Activated T-cell treated with anti-CD3 and anti-CD28 coated beads, Interleukin-2, amount 50 U/mL, for 4 hours (primary cell): ENCODE data around the gene LPAR3. TPM values are rescaled to one million over a fixed set of nuclear protein-coding genes. Genes with fewer than 3 reads are reported as not detected.
A peak's percentile ranks its signal among the peaks of the same experiment; 100 is the strongest.

Experiments
- ATAC-seq, 2 donors: fragments of 200-7000 bp; cut with Tn5 transposase; one replicate each; pipeline ENCODE4 v1.10.0; 2021
- DNase-seq: peaks from one replicate; pipeline ENCODE4 v3.0.0-alpha.2; 2020
- H3K27me3 Mint-ChIP-seq: one replicate; pipeline ENCODE4 v1.8.0; 2021; ENCODE audit warnings: low read depth, mixed read lengths
- H3K36me3 Mint-ChIP-seq: one replicate; pipeline ENCODE4 v1.8.0; 2022; ENCODE audit warnings: mixed read lengths; ENCODE audit not compliant: insufficient read depth
- H3K4me1 Mint-ChIP-seq: one replicate; pipeline ENCODE4 v1.8.0; 2021; ENCODE audit warnings: low read depth, mixed read lengths
- H3K4me3 Mint-ChIP-seq: one replicate; pipeline ENCODE4 v1.8.0; 2021; ENCODE audit warnings: mild to moderate bottlenecking, moderate library complexity, mixed read lengths
- H3K9me3 Mint-ChIP-seq: one replicate; pipeline ENCODE4 v1.8.0; 2021; ENCODE audit warnings: mixed read lengths
- total RNA-seq, 3 donors: library from RNA; stranded (reverse); gene quantifications; one replicate each; pipeline ENCODE4 v1.2.1, GENCODE V29; 2021

The LPAR3 gene
- total RNA-seq, 3 donors from 2014 or later, result 0.18 to 0.95 (median 0.71) TPM

DNA sequence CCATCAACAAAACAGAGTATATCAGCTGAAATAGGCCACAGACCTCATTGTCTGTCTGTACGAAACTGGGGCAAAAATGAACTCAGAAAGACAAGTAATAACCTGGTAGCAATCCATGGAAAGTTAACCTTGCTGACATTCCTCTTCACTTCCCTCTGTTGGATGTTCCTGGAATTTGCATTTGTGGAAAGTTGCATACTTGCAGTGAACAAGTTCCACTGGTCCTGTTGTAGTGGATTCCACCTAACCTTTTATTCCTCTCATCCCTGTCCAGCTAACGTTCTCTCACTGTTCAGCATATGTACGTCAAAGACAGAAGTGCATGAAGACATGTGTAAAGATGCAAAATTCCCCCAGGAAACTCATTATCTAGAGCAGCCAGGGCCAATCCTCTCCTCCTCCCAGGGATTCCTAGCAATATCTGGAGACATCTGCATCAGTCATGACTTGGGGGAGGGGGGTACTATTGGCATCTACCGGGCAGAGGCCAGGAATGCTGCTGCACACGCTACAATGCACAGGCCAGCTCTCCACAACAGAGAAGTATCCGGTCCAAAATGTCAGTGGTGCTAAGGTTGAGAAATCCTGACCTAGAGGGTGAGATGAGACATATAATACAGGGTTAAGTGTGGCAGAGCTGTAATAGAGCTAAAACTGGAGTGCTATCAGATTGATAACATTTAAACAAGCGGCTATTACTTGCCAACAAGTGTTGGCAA, 8.2 kb downstream of the LPAR3 start:
- DNase-seq, result no peak
- no peak for ATAC-seq
- Mint-ChIP-seq H3K9me3 (peaks cover 8% of the 10 kb centered on the region), H3K4me1 (peaks cover 7% of the 10 kb centered on the region), H3K4me3 (no peak overlapping the region), H3K36me3 (peaks cover 1% of the 10 kb centered on the region), H3K27me3 (peaks cover 4% of the 10 kb centered on the region)

DNA sequence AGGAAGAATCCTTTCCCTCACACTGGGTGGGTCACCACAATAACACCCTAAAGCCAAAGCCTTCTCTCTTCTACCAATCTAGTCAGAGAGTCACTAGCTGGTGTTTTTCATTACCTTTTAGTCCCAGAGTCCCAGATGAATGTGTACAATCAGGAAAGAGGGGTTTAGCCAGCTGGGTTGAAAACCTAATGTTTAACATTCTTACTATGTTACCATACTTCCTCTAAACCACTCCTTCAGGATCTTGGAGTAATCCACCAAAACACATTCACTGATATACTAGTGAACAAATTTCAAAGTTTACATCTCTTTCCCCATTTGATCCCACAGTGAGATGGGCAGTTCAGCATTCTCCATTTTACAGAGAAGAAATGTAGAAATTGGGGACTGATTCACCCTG, 9.7 kb downstream of the LPAR3 start:
- H3K9me3 Mint-ChIP-seq, result peaks cover 8% of the 10 kb centered on the region
- H3K27me3 Mint-ChIP-seq, result peaks cover 7% of the 10 kb centered on the region
- no peak overlapping the region for H3K4me3 Mint-ChIP-seq
- no peak for ATAC-seq
- no peaks in the 10 kb centered on the region for H3K4me1 Mint-ChIP-seq
- no peak for DNase-seq
- peaks cover 1% of the 10 kb centered on the region for H3K36me3 Mint-ChIP-seq

DNA sequence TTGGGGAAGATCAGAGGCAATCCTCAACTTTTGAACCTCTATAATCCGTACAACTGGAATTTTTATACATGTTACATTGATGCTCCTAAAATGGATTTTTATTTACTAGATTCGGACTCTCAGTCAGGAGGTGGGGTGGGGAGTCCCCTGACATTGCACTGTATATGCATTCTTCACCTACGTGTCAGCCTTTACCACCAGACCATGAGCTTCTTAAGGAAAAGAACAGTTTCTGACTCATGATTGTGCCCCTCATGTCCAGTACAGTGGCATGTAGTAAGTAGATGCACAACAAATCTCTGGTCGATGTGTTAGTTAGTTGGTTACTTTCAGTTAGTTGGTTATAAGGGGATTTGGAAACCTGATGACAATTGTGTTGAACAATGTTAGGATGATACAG, 15.4 kb downstream of the LPAR3 start:
- Mint-ChIP-seq H3K4me3 (no peak overlapping the region), H3K4me1 (peaks cover 6% of the 10 kb centered on the region), H3K27me3 (peaks cover 9% of the 10 kb centered on the region), H3K9me3 (peaks cover 8% of the 10 kb centered on the region), H3K36me3 (peaks cover 1% of the 10 kb centered on the region)
- ATAC-seq (no peak), DNase-seq (no peak)

DNA sequence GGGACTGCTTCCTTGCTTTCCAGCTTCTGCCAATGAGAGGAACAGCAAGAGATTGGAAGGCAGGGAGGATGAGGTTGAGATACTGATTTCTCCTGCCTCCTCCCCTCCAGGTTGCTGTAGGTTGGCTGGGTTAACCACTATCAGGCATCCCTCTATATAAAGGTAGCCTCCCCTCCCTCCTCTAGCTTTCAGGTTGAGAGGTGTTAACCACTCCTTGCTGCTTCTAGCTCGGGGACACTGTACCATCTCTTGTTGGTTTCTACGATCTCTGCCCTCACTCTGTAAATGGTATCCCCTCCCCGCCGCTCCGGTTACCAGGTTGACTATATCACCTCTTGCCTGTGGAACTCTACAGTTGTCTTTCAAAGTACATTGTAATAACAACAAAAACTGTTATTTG, 16.7 kb downstream of the LPAR3 start:
- Mint-ChIP-seq H3K4me3 (no peak overlapping the region), H3K36me3 (no peaks in the 10 kb centered on the region), H3K9me3 (peaks cover under 1% of the 10 kb centered on the region), H3K4me1 (peaks cover 6% of the 10 kb centered on the region), H3K27me3 (peaks cover 9% of the 10 kb centered on the region)
- DNase-seq (no peak), ATAC-seq (peak in 1 of 2 donors; percentile 83)

DNA sequence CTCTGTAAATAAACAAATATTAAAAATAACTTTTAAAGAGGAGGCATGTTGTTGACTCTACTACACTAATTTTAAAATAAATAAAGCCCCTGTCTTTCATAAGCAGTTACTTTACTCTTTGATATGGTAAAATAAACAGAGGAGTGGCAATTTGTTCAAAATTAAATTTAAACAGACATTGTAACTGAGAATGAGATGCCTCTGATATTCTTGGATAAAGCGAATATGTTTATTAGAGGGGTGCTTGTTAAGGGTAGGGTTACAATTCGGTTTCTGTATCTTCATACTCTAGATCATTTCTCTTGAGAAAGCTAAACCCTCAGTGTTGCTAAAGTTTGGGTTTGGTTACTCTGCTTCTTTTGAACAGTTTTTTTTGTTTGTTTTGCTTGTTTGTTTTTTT, 19.6 kb downstream of the LPAR3 start:
- no peak for DNase-seq
- no peak for ATAC-seq
- no peaks in the 10 kb centered on the region for H3K9me3 Mint-ChIP-seq
- H3K27me3 Mint-ChIP-seq, result peaks cover 5% of the 10 kb centered on the region
- H3K36me3 Mint-ChIP-seq, result no peaks in the 10 kb centered on the region
- no peak overlapping the region for H3K4me3 Mint-ChIP-seq
- peaks cover 9% of the 10 kb centered on the region for H3K4me1 Mint-ChIP-seq

DNA sequence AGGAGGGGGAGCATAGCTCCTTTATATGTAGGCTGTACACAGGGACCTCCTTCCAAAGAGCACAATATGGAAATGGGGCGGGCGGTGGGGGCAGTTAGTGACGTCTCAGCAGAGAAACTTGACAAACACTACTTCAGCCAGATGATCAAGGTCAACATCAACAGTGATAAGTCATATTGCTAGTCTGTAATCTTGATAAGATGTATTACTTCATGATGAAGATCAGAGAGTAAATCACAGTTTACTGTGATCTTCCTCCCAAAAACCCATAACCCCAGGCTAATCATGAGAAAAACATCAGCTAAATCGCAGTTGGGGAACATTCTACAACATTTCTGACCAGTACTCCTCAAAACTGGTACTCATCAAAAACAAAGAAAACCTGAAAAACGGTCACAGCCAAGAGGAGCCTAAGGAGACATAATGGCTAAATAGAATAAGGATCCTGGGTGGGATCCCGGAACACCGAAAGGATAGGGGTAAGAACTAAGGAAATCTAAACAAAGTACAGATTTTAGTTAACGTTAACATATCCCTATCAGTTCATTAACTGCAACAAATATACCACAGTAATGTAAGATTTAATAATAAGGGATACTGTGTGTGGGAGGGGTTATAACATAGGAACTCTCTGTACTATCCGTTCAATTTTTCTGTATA, 20.2 kb downstream of the LPAR3 start:
- DNase-seq (no peak), ATAC-seq (no peak)
- Mint-ChIP-seq H3K4me1 (peaks cover 9% of the 10 kb centered on the region), H3K27me3 (peaks cover 2% of the 10 kb centered on the region), H3K9me3 (no peaks in the 10 kb centered on the region), H3K36me3 (no peaks in the 10 kb centered on the region), H3K4me3 (no peak overlapping the region)

DNA sequence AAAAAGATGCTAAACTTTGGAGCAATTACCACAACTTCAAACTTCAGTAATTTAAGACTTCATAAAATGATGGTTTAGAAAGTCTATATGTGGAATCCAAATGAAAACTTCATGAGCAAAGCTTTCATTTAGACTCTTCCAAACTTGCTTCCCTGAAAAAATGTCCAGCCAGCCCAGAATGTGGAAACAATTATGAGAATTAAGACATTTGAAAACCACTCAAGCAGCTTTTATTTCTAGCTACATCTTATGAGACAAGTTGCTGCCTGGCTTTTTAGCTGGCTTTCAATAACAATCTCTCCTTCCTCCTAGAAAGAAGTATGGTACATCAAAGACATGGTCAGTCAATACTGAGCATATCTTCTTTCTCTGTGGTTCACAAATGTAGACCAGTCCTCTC, 21.8 kb downstream of the LPAR3 start:
- Mint-ChIP-seq H3K9me3 (no peaks in the 10 kb centered on the region), H3K4me1 (peaks cover 5% of the 10 kb centered on the region), H3K36me3 (no peaks in the 10 kb centered on the region), H3K4me3 (no peak overlapping the region), H3K27me3 (peaks cover 2% of the 10 kb centered on the region)
- DNase-seq (no peak), ATAC-seq (no peak)

DNA sequence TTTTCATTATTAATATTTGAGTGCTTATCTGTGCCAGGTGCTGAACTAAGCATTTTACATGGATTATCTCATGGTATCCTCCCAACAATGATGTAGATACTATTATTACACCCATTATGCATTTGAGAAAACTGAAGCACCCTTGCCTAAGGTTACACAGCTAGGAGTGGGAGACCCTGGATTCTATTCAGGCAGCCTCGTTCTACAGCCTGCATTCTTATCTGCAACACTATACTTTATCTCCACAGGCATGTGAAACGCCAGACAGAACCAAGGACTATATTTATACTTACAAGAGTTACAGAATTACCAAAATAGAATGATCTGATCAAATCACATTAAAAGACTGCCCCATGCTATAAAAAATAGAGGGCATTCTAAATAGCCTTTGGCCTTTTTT, 22.4 kb downstream of the LPAR3 start:
- DNase-seq, result no peak
- no peak for ATAC-seq
- Mint-ChIP-seq H3K27me3 (peaks cover 2% of the 10 kb centered on the region), H3K4me1 (peaks cover 4% of the 10 kb centered on the region), H3K36me3 (no peaks in the 10 kb centered on the region), H3K9me3 (no peaks in the 10 kb centered on the region), H3K4me3 (no peak overlapping the region)

DNA sequence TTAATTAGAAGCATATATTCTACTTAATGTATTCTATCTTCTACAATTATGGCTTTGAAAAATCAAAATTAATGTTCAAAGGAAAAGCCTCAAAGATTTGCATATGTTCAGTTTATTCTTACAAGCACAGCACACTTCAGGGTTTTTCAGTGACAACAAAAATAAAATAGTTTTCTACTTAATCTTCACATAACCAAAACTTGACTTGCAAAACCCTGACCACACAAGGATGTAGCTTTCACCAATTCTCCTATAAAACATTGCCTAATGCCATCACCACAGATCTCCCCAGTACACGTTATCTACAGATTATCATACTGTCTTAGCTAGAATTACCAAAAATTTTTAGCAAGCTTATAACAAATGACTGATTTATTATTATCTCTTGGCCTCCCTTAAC, 23.3 kb downstream of the LPAR3 start:
- Mint-ChIP-seq H3K9me3 (no peaks in the 10 kb centered on the region), H3K4me1 (peaks cover 8% of the 10 kb centered on the region)
- no peak for ATAC-seq

DNA sequence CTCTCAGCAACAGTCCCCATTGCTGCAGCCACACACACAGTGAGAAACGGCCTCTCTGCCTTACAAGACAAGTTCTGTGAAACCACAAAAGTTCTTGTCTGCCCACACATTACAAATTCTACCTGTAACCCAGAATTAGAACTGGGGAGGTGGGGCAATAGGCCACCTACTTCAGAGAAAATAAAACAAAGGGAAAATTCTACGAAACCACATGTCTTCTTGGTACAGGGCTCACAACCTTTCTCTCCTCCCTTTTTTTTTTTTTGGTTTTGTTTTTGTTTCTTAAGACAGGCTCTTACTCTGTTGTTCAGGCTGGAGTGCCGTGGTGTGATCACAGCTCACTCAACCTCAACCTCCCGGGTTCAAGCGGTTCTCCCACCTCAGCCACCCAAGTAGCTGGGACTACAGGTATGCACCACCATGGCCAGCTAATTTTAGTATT, 30.2 kb downstream of the LPAR3 start:
- DNase-seq (peak; percentile 45), ATAC-seq (peak; percentile 91 to 95)
- Mint-ChIP-seq H3K36me3 (peaks cover 3% of the 10 kb centered on the region), H3K4me1 (peaks cover 51% of the 10 kb centered on the region), H3K4me3 (peak overlapping the region; percentile 61), H3K9me3 (no peaks in the 10 kb centered on the region), H3K27me3 (no peaks in the 10 kb centered on the region)

More for the DNA sequence above, 23.3 kb downstream of the LPAR3 start:
- H3K36me3 Mint-ChIP-seq, result peaks cover 2% of the 10 kb centered on the region
- H3K27me3 Mint-ChIP-seq, result peaks cover 2% of the 10 kb centered on the region
- no peak overlapping the region for H3K4me3 Mint-ChIP-seq
- DNase-seq, result no peak

DNA sequence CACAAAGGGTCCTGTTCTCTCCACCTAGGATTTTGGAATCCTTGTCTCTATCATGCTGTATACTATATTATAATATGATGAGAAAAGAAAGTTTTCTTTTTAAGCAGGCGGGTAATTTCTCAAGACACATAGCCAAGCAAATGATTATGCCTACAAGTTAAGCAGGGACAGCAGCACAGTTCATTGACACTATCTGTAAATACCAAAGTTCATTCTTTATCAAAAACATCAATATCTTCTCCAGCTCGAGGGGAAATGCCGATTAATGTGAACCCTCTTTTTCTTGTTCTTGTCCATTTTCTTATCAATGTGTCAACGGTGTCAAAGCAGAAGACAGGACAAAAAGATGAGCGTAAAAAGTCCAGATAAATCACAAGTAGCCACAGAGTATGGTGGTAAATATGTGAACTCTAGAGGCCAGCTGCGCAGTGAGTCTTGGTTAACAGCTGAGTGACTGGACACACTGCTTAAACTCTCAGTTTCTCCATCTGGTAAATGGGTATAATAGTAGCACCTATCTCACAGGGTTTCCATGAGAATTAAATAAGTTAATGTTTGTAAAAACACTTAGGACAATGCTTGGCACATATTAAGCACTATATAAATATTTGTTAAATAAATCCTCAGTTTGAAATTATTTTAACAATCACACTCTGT, 30.9 kb downstream of the LPAR3 start:
- peaks cover 51% of the 10 kb centered on the region for H3K4me1 Mint-ChIP-seq
- H3K4me3 Mint-ChIP-seq, result no peak overlapping the region
- no peaks in the 10 kb centered on the region for H3K9me3 Mint-ChIP-seq
- no peak for DNase-seq
- ATAC-seq, result no peak
- no peaks in the 10 kb centered on the region for H3K27me3 Mint-ChIP-seq
- peaks cover 3% of the 10 kb centered on the region for H3K36me3 Mint-ChIP-seq

DNA sequence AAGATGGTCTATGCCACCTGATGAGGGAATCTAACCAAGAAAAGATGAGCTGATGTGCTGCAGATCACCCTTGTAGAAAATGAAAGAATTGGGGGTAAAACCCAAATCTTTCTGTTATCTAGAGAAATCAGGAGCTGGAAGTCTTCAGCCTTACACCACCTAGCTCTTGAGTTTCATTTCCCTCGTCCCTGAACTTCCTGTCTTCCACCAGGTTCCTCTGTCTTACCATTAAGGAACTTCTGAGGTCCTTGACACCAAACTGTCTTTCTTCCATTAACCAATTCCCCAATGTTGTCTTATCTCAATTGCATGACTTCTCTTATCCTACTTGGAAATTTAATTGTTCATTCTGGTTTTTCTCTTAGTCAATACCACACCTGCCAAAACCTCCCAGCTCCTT, 31.5 kb downstream of the LPAR3 start:
- H3K4me3 Mint-ChIP-seq, result no peak overlapping the region
- no peaks in the 10 kb centered on the region for H3K27me3 Mint-ChIP-seq
- H3K9me3 Mint-ChIP-seq, result no peaks in the 10 kb centered on the region
- H3K4me1 Mint-ChIP-seq, result peaks cover 52% of the 10 kb centered on the region
- peaks cover 3% of the 10 kb centered on the region for H3K36me3 Mint-ChIP-seq
- ATAC-seq, result no peak
- DNase-seq, result no peak

DNA sequence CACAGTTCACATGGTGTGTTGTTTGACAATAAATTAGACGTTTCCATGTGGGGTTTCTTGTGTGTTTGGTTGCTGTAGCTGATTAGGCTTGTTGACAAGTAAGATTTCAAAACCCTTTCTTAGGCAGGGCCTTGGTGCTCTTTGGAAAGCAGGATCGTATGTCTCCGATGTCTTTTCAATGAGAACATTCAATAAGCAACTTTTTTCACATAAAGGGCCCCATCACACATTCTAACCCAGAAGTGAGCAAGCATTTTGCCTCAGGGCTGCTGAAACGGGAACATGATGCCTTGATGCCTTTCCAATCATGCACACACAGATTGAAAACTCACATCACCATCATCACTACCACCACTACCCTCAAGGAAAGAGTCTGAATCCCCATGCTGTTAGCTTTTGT, 33.1 kb downstream of the LPAR3 start:
- H3K27me3 Mint-ChIP-seq, result no peaks in the 10 kb centered on the region
- no peak for DNase-seq
- H3K4me1 Mint-ChIP-seq, result peaks cover 59% of the 10 kb centered on the region
- H3K4me3 Mint-ChIP-seq, result no peak overlapping the region
- ATAC-seq, result no peak
- H3K36me3 Mint-ChIP-seq, result peaks cover 2% of the 10 kb centered on the region
- no peaks in the 10 kb centered on the region for H3K9me3 Mint-ChIP-seq

DNA sequence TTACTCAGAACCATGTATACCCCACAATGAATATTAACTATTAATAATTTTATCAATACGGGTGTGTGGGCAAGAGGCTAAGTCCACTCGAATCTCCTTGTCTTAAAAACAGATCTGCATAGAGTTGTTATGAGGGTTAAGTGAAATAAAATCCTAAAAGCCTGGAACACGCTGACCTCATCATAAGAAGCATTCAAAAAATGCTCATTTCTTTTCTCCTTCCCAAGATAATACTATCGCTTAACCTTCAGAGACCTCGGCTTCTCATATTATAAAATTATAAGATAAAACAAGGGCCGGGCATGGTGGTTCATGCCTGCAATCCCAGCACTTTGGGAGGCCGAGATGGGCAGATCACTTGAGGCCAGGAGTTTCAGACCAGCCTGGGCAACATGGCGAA, 35.1 kb downstream of the LPAR3 start:
- no peak for ATAC-seq
- peaks cover 64% of the 10 kb centered on the region for H3K4me1 Mint-ChIP-seq
- no peak overlapping the region for H3K4me3 Mint-ChIP-seq
- H3K36me3 Mint-ChIP-seq, result no peaks in the 10 kb centered on the region
- H3K9me3 Mint-ChIP-seq, result no peaks in the 10 kb centered on the region
- H3K27me3 Mint-ChIP-seq, result no peaks in the 10 kb centered on the region
- no peak for DNase-seq
